ENCODE results near the gene RANBP17. TPM values are rescaled to one million over a fixed set of nuclear protein-coding genes. Genes with fewer than 3 reads are reported as not detected.
"Not testable (repeated sequence)": the region's sequence is repeated elsewhere in the genome, so short reads cannot be mapped to it uniquely, and the experiment has no call there.

RANBP17 gene
- total RNA-seq, 2 experiments from 2014 or later = 0.13 TPM; not detected in 1

DNA sequence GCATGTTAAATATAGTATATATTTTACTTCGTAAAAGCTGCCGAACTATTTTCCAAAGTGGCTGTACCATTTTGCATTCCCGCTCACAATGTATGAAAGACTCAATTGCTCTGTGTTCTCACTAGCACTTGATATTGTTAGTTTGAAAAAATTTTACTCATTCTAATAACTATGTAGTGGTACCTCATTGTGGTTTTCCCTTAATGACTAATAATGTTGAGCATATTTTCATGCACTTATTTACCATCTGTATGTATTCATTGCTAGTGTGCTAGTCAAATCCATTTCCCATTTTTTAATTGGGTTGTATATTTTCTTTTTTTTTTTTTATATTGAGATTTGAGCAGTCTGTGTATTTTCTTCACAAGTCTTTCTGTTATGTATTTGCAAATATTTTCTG is 58.4 kb downstream of the RANBP17 start:
- ATAC-seq (no peak), DNase-seq (no peak)
- POLR2A ChIA-PET = no interaction called here
- H3K27ac Mint-ChIP-seq = no peak overlapping the region
- H3K4me3 Mint-ChIP-seq = no peak overlapping the region
- no peaks in the 10 kb centered on the region for H3K9me3 Mint-ChIP-seq (ENCODE audit: insufficient read depth)
- CTCF ChIA-PET = no interaction called here
- H3K4me1 Mint-ChIP-seq (ENCODE audit: low read depth) = peaks cover 2% of the 10 kb centered on the region
- H3K27me3 Mint-ChIP-seq (ENCODE audit: low read depth) = no peaks in the 10 kb centered on the region
- H3K36me3 Mint-ChIP-seq (ENCODE audit: low read depth) = no peaks in the 10 kb centered on the region

DNA sequence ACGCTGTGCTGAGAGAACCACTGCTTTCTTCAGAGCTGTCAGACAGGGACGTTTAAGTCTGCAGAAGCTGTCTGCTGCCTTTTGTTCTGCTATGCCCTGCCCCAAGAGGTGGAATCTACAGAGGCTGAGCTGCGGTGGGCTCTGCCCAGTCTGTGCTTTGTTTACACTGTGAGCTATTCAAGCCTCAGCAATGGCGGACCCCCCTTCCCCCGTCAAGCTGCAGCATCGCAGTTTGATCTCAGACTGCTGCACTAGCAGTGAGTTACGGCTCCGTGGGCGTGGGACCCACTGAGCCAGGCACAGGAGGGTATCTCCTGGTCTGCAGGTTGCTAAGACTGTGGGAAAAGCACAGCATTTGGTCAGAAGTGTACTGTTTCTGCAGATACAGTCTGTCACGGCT is 60.5 kb downstream of the RANBP17 start:
- H3K4me3 Mint-ChIP-seq; H3K36me3 Mint-ChIP-seq (ENCODE audit: low read depth); CTCF ChIA-PET; POLR2A ChIA-PET; H3K27ac Mint-ChIP-seq; H3K4me1 Mint-ChIP-seq (ENCODE audit: low read depth); H3K9me3 Mint-ChIP-seq (ENCODE audit: insufficient read depth); ATAC-seq; DNase-seq; H3K27me3 Mint-ChIP-seq (ENCODE audit: low read depth): not testable (repeated sequence)

DNA sequence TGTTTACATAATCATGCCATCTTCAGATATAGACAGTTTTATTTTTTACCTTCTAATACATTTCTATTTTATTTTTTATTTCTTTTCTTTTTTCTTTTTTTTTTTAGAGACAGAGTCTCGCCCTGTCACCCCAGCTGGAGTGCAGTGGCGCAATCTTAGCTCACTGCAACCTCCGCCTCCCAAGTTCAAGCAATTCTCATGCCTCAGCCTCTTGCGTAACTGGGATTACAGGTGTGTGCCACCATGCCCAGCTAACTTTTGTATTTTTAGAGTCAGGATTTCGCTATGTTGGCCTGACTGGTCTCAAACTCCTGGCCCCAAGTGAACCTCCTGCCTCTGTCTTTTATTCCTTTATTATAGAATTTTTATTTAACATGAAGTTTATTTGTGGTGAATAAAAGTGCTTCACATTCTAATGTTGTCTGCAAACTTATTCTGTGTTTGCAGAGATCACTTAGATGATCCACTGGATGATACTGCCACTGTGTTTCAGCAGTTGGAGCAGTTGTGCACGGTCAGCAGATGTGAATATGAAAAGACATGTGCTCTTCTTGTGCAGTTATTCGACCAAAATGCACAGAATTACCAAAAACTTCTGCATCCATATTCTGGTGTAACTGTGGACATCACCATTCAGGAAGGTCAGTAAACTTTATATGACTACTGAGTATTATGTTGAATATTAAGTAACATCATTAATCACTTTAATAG is 62.2 kb downstream of the RANBP17 start:
- POLR2A ChIA-PET = no interaction called here
- Mint-ChIP-seq H3K27ac (no peak overlapping the region), H3K9me3 (ENCODE audit: insufficient read depth) (no peaks in the 10 kb centered on the region), H3K36me3 (ENCODE audit: low read depth) (no peaks in the 10 kb centered on the region), H3K4me3 (no peak overlapping the region), H3K4me1 (ENCODE audit: low read depth) (peaks cover 2% of the 10 kb centered on the region), H3K27me3 (ENCODE audit: low read depth) (no peaks in the 10 kb centered on the region)
- DNase-seq (no peak), ATAC-seq (no peak)
- CTCF ChIA-PET = no interaction called here

DNA sequence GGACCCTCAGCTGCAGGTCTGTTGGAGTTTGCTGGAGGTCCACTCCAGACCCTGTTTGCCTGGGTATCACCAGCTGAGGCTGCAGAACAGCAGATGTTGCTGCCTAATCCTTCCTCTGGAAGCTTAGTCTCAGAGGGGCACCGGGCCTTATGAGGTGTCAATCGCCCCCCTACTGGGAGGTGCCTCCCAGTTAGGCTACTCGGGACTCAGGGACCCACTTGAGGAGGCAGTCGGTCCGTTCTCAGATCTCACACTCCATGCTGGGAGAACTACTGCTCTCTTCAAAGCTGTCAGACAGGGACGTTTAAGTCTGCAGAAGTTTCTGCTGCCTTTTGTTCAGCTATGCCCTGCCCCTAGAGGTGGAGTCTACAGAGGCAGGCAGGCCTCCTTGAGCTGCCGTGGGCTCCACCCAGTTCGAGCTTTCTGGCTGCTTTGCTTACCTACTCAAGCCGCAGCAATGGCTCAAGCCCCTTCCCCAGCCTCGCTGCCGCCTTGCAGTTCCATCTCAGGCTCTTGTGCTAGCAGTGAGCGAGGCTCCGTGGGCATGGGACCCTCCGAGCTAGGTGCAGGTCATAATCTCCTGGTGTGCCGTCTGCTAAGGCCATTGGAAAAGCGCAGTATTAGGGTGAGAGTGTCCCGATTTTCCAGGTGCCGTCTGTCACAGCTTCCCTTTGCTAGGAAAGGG is 73.9 kb downstream of the RANBP17 start:
- POLR2A ChIA-PET; CTCF ChIA-PET; DNase-seq; H3K9me3 Mint-ChIP-seq (ENCODE audit: insufficient read depth); H3K27me3 Mint-ChIP-seq (ENCODE audit: low read depth); H3K4me1 Mint-ChIP-seq (ENCODE audit: low read depth); ATAC-seq; H3K36me3 Mint-ChIP-seq (ENCODE audit: low read depth); H3K27ac Mint-ChIP-seq; H3K4me3 Mint-ChIP-seq: not testable (repeated sequence)

DNA sequence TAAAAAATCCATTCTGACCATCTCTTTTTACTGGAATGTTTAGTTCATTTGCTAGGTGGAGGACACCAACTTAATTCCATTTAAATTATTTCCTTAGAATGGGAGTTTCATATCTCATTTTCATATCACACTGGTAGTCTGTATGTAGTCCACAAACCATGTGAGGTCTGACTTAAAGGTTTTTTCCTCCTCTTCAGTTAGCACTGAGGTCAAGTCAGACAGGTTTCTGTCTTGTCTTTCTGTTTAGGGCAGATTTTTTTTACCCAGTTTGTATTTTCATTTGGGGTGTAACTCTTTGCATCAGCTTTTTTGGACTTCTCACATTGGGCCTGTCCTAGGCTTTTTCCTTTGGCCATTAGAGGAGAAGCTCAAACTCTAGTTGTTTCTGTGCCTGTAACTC is 75.3 kb downstream of the RANBP17 start:
- no peaks in the 10 kb centered on the region for H3K27me3 Mint-ChIP-seq (ENCODE audit: low read depth)

DNA sequence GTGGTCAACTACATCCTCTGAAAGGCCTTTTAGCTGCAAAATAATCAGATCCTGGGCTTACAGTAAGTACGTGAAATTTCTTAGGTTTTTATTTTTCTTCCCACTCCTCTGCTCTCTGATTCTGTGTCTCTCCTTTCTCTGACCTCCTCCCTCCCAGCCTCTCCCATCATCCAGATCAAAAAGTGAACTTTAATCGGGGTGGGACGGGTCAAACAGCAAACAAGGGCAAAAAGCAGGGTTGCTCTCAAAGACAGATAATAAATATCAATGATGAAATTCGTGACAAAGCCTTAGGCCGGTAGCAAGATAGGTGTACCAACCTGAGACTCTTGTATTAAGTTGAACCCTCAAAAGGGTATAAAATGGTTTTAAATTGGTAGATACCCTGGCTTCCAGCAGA is 76.1 kb downstream of the RANBP17 start:
- POLR2A ChIA-PET = no interaction called here
- H3K4me3 Mint-ChIP-seq = no peak overlapping the region
- H3K27me3 Mint-ChIP-seq (ENCODE audit: low read depth) = no peaks in the 10 kb centered on the region
- no peaks in the 10 kb centered on the region for H3K9me3 Mint-ChIP-seq (ENCODE audit: insufficient read depth)
- DNase-seq (no peak), ATAC-seq (no peak)
- no peaks in the 10 kb centered on the region for H3K4me1 Mint-ChIP-seq (ENCODE audit: low read depth)
- no peaks in the 10 kb centered on the region for H3K36me3 Mint-ChIP-seq (ENCODE audit: low read depth)
- CTCF ChIA-PET = no interaction called here
- no peak overlapping the region for H3K27ac Mint-ChIP-seq

More for the DNA sequence above, 75.3 kb downstream of the RANBP17 start:
- Mint-ChIP-seq H3K27ac (no peak overlapping the region), H3K4me3 (no peak overlapping the region), H3K36me3 (ENCODE audit: low read depth) (no peaks in the 10 kb centered on the region), H3K9me3 (ENCODE audit: insufficient read depth) (no peaks in the 10 kb centered on the region), H3K4me1 (ENCODE audit: low read depth) (no peaks in the 10 kb centered on the region)
- no peak for ATAC-seq
- ChIA-PET CTCF (no interaction called here), POLR2A (no interaction called here)
- DNase-seq = no peak

DNA sequence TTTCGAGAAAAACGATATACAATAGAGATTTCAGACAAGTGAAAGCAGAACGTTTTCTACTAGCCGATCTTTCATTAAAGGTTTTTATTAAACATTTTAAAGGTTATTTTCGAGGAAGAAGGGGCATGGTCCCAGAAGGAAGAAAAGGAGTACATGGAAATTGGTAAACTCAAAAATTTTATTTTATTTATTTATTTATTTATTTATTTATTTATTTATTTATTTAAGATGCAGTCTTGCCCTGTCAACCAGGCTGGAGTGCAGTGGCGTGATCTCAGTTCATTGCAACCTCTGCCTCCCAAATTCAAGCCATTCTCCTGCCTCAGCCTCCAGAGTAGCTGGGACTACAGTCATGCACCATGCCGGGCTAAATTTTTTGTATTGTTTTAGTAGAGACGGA is 77.4 kb downstream of the RANBP17 start:
- ChIA-PET CTCF (no interaction called here), POLR2A (no interaction called here)
- H3K36me3 Mint-ChIP-seq (ENCODE audit: low read depth) = no peaks in the 10 kb centered on the region
- ATAC-seq (no peak), DNase-seq (no peak)
- no peak overlapping the region for H3K27ac Mint-ChIP-seq
- H3K4me1 Mint-ChIP-seq (ENCODE audit: low read depth) = no peaks in the 10 kb centered on the region
- no peaks in the 10 kb centered on the region for H3K9me3 Mint-ChIP-seq (ENCODE audit: insufficient read depth)
- no peak overlapping the region for H3K4me3 Mint-ChIP-seq
- no peaks in the 10 kb centered on the region for H3K27me3 Mint-ChIP-seq (ENCODE audit: low read depth)

DNA sequence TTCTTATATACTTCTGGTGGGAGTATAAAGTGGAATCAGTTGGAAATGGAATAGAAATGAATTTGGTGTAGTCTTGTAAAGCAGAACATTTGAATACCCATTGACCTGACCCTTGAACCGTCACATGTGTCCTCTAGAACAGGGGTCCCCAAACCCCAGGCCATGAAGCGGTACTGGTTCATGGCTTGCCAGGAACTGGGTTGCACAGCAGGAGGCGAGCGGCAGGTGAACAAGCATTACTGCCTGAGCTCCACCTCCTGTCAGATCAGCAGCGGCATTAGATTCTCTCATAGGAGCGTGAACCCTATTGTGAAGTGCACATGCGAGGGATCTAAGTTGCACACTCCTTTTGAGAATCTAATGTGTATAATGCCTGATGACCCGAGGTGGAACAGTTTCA is 80.0 kb downstream of the RANBP17 start:
- ChIA-PET CTCF (no interaction called here), POLR2A (no interaction called here)
- DNase-seq (no peak), ATAC-seq (no peak)
- no peaks in the 10 kb centered on the region for H3K36me3 Mint-ChIP-seq (ENCODE audit: low read depth)
- H3K4me1 Mint-ChIP-seq (ENCODE audit: low read depth) = no peaks in the 10 kb centered on the region
- no peak overlapping the region for H3K4me3 Mint-ChIP-seq
- no peak overlapping the region for H3K27ac Mint-ChIP-seq
- H3K9me3 Mint-ChIP-seq (ENCODE audit: insufficient read depth) = no peaks in the 10 kb centered on the region
- no peaks in the 10 kb centered on the region for H3K27me3 Mint-ChIP-seq (ENCODE audit: low read depth)

DNA sequence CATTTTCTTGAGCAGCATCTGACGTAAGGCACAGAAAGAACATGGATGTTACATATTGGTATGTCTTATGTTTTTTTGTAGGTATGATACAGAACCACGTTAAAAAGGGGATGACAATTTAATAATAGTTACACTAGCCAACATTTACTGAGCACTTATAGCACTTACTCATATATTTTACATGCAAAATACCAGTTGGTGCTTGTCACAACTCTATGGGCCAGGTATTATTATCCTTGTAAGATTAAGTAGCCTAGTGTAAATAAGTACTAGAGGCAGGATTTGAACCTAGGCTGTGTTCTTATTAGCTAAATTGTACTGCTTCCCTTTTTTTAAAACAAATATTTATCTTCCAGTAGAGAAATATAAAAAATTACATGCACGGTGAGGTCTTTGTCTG is 83.5 kb downstream of the RANBP17 start:
- ChIA-PET CTCF (no interaction called here), POLR2A (no interaction called here)
- DNase-seq = no peak
- H3K27ac Mint-ChIP-seq = no peak overlapping the region
- H3K4me1 Mint-ChIP-seq (ENCODE audit: low read depth) = no peaks in the 10 kb centered on the region
- H3K4me3 Mint-ChIP-seq = no peak overlapping the region
- no peaks in the 10 kb centered on the region for H3K9me3 Mint-ChIP-seq (ENCODE audit: insufficient read depth)
- no peaks in the 10 kb centered on the region for H3K36me3 Mint-ChIP-seq (ENCODE audit: low read depth)
- no peaks in the 10 kb centered on the region for H3K27me3 Mint-ChIP-seq (ENCODE audit: low read depth)
- no peak for ATAC-seq

DNA sequence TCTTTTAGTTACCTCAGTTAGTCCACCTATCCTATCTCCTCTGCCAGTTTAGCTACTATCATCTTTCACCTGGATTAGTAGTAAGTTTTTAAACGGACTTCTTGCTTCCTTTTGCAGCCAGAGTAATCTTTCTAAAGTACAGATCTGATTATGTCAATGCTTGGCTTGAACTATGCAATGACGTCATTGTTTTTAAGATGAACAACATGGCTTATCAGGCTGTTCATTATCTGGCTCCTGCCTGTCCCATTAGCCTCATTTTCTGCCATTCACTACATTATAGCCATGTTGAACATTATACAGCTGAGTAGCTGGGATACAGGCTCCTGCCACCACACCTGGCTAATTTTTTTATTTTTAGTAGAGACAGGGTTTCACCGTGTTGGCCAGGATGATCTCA is 98.7 kb downstream of the RANBP17 start:
- no peak for ATAC-seq
- ChIA-PET CTCF (no interaction called here), POLR2A (no interaction called here)
- Mint-ChIP-seq H3K36me3 (ENCODE audit: low read depth) (no peaks in the 10 kb centered on the region), H3K4me1 (ENCODE audit: low read depth) (no peaks in the 10 kb centered on the region), H3K9me3 (ENCODE audit: insufficient read depth) (no peaks in the 10 kb centered on the region), H3K27ac (no peak overlapping the region), H3K27me3 (ENCODE audit: low read depth) (no peaks in the 10 kb centered on the region), H3K4me3 (no peak overlapping the region)
- DNase-seq = no peak

DNA sequence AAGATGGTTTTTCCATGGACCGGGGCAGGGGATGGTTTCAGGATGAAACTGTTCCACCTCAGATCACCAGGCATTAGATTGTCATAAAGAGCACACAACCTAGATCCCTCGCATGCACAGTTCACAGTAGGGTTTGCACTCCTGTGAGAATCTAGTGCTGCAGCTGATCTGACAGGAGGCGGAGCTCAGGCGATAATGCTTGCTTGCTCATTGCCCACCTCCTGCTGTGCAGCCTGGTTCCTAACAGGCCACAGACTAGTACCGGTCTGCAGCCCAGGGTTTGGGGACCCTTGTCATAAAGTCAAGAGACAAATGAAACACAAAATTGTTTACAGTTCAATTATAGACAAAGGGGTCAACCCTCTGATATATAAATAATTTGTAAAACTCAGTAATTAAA is 101.7 kb downstream of the RANBP17 start:
- ATAC-seq = no peak
- Mint-ChIP-seq H3K9me3 (ENCODE audit: insufficient read depth) (no peaks in the 10 kb centered on the region), H3K4me3 (no peak overlapping the region), H3K4me1 (ENCODE audit: low read depth) (no peaks in the 10 kb centered on the region), H3K36me3 (ENCODE audit: low read depth) (no peaks in the 10 kb centered on the region), H3K27ac (no peak overlapping the region), H3K27me3 (ENCODE audit: low read depth) (no peaks in the 10 kb centered on the region)
- ChIA-PET POLR2A (no interaction called here), CTCF (no interaction called here)
- DNase-seq = no peak

DNA sequence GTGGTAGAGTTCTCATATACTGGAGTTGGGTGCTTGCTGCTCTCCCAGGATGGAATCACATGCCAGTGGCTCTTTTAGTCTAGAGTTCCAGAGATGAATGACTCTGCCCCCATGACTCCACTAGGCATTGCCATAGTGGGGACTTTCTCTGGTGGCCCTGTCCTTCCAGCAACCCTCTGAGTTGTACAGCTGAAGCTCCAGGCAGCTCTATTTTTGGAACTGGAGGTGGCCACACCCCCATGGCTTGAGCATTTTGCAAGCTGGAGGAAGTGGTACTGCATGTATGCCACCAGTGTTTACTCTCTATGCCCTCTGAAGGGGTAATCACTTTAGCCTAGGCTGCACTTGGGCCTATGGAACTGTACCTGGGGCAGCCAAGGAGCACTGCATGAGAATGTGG is 112.6 kb downstream of the RANBP17 start:
- no peak overlapping the region for H3K4me3 Mint-ChIP-seq

DNA sequence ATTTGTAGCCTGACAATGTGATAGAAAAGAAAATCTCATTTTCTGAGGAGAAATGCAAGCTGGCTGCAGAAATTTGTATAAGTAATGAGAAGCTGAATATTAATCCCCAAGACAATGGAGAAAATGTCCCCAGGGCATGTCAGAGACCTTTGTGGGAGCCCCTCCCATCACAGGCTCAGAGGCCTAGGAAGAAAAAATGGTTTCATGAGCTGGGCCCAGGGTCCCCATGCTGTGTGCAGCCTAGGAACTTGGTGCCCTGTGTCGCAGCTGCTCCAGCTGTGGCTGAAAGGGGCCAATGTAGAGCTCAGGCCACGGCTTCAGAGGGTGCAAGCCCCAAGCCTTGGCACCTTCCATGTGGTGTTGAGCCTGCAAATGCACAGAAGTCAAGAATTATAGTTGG is 118.4 kb downstream of the RANBP17 start:
- DNase-seq; CTCF ChIA-PET; H3K36me3 Mint-ChIP-seq (ENCODE audit: low read depth); H3K9me3 Mint-ChIP-seq (ENCODE audit: insufficient read depth); H3K27me3 Mint-ChIP-seq (ENCODE audit: low read depth); POLR2A ChIA-PET; ATAC-seq; H3K4me3 Mint-ChIP-seq; H3K27ac Mint-ChIP-seq; H3K4me1 Mint-ChIP-seq (ENCODE audit: low read depth): not testable (repeated sequence)

More for the DNA sequence above, 112.6 kb downstream of the RANBP17 start:
- no peak overlapping the region for H3K27ac Mint-ChIP-seq
- no peak for ATAC-seq
- no peaks in the 10 kb centered on the region for H3K9me3 Mint-ChIP-seq (ENCODE audit: insufficient read depth)
- H3K27me3 Mint-ChIP-seq (ENCODE audit: low read depth) = no peaks in the 10 kb centered on the region
- CTCF ChIA-PET = no interaction called here
- DNase-seq = no peak
- POLR2A ChIA-PET = no interaction called here
- H3K4me1 Mint-ChIP-seq (ENCODE audit: low read depth) = no peaks in the 10 kb centered on the region
- no peaks in the 10 kb centered on the region for H3K36me3 Mint-ChIP-seq (ENCODE audit: low read depth)

Data from activated CD8-positive, alpha-beta T cell treated with anti-CD3 and anti-CD28 coated beads, Interleukin-2, amount 10 ng/mL, durations not matched to agents 7 days and 5 days (primary cell).